GM23338 (cell line): ENCODE results near the gene APCS.

Experiments used
- CREB1 ChIP-seq: fragments of 250-450 bp; sonication (Bioruptor Pico); IDR thresholded peaks from 2 replicates; pipeline ENCODE4 v1.5.0; 2020; ENCODE audit warnings: low read depth, mild to moderate bottlenecking, moderate library complexity
- CTCF ChIP-seq, 2 experiments: fragments of 200-600 bp in 1 of 2; sonication (generic) in 1 of 2; conservative IDR thresholded peaks; 2 replicates each; pipeline versions ENCODE4 v1.5.1 to v1.6.1; 2016 to 2017; ENCODE audit warnings: antibody characterized with exemption in 2 of 2, low read depth in 2 of 2, mild to moderate bottlenecking in 2 of 2, moderate library complexity in 1 of 2
- ETS1 ChIP-seq: IDR thresholded peaks from 2 replicates; pipeline ENCODE4 v1.6.1; 2016; ENCODE audit warnings: antibody characterized with exemption
- EZH2 ChIP-seq: fragments of 200-600 bp; sonication (generic); IDR thresholded peaks from one replicate; pipeline ENCODE4 v1.8.0; 2017; ENCODE audit warnings: antibody characterized with exemption, mild to moderate bottlenecking, low read depth; ENCODE audit not compliant: unreplicated experiment
- EZH2phosphoT487 ChIP-seq: fragments of 200-600 bp; sonication (generic); IDR thresholded peaks from one replicate; pipeline ENCODE4 v1.8.1; 2018; ENCODE audit warnings: antibody characterized with exemption; ENCODE audit not compliant: unreplicated experiment
- JUNB ChIP-seq: IDR thresholded peaks from one replicate; pipeline ENCODE4 v1.6.1; 2016; ENCODE audit warnings: antibody characterized with exemption; ENCODE audit not compliant: unreplicated experiment
- POLR2AphosphoS5 ChIP-seq: IDR thresholded peaks from 2 replicates; pipeline ENCODE4 v1.6.1; 2016; ENCODE audit warnings: antibody characterized with exemption, low read depth
- REST ChIP-seq: IDR thresholded peaks from one replicate; pipeline ENCODE4 v1.6.1; 2018; ENCODE audit warnings: antibody characterized with exemption; ENCODE audit not compliant: unreplicated experiment
- STAT1 ChIP-seq: IDR thresholded peaks from one replicate; pipeline ENCODE4 v1.6.1; 2016; ENCODE audit warnings: antibody characterized with exemption; ENCODE audit not compliant: unreplicated experiment
- ZNF114 ChIP-seq: fragments of 250-450 bp; sonication (Bioruptor Pico); IDR thresholded peaks from 2 replicates; pipeline ENCODE4 v1.5.0; 2020; ENCODE audit warnings: mild to moderate bottlenecking, moderate library complexity

- TF ChIP-seq EZH2phosphoT487 (no peak), POLR2AphosphoS5 (no peak), CTCF (conservative IDR thresholded peaks at IDR 0.05; ENCODE audit: low read depth in 2 of 2) (no peak), EZH2 (no peak), ZNF114 (CRISPR knock-in tag) (no peak), REST (no peak), STAT1 (no peak), CREB1 (CRISPR knock-in tag) (no peak), JUNB (no peak), ETS1 (no peak)
Observed at GRCh38 chr1:159584536-159584935, 3.1 kb upstream of the APCS start.
